Fibroblast of lung (primary cell): ENCODE measurements around the gene TGM5. TPM values are rescaled to one million over a fixed set of nuclear protein-coding genes. Genes with fewer than 3 reads are reported as not detected.

Experiments used
- DNase-seq, 2 donors: peaks; one replicate each; pipeline versions ENCODE4 v3.0.0 to v3.0.0-alpha.2; 2010; ENCODE audit warnings: low read depth in 2 of 2
- H2AFZ ChIP-seq: 2 replicates; pipeline ENCODE4 v1.5.1; 2012; ENCODE audit warnings: low read length, control low read depth, inconsistent platforms
- H3K27ac ChIP-seq: 2 replicates; pipeline ENCODE4 v1.5.1; 2011; ENCODE audit warnings: low read length, control low read depth; ENCODE audit not compliant: insufficient read depth
- H3K27me3 ChIP-seq: 2 replicates; pipeline ENCODE4 v1.5.1; 2011; ENCODE audit warnings: mild to moderate bottlenecking, low read length; ENCODE audit not compliant: control insufficient read depth, insufficient read depth
- H3K36me3 ChIP-seq: 2 replicates; pipeline ENCODE4 v1.5.1; 2011; ENCODE audit warnings: low read length; ENCODE audit not compliant: control insufficient read depth, insufficient read depth
- H3K4me1 ChIP-seq: 2 replicates; pipeline ENCODE4 v1.5.1; 2011; ENCODE audit warnings: low read length; ENCODE audit not compliant: control insufficient read depth, insufficient read depth; ENCODE audit errors: extremely low read depth
- H3K4me2 ChIP-seq: 2 replicates; pipeline ENCODE4 v1.5.1; 2011; ENCODE audit warnings: low read length, control low read depth; ENCODE audit not compliant: insufficient read depth; ENCODE audit errors: extremely low read depth
- H3K4me3 ChIP-seq, 4 experiments: fragments of 200-600 bp in 1 of 4; sonication (generic) in 1 of 4; replicated peaks in 1 of 4; 2 replicates each; pipeline ENCODE4 v1.5.1; 2011 to 2016; ENCODE audit warnings: low read length in 4 of 4, low read depth in 3 of 4, mild to moderate bottlenecking in 3 of 4, control low read depth in 2 of 4, inconsistent platforms in 1 of 4, mixed read lengths in 1 of 4; ENCODE audit not compliant: insufficient read depth in 1 of 4; ENCODE audit errors: control extremely low read depth in 1 of 4
- H3K79me2 ChIP-seq: 2 replicates; pipeline ENCODE4 v1.5.1; 2012; ENCODE audit warnings: mild to moderate bottlenecking, low read length, inconsistent platforms; ENCODE audit not compliant: control insufficient read depth, insufficient read depth
- H3K9ac ChIP-seq: 2 replicates; pipeline ENCODE4 v1.5.1; 2011; ENCODE audit warnings: mild to moderate bottlenecking, low read length, control low read depth; ENCODE audit not compliant: insufficient read depth
- H3K9me3 ChIP-seq: 2 replicates; pipeline ENCODE4 v1.5.1; 2012; ENCODE audit warnings: low read depth, low read length; ENCODE audit not compliant: control insufficient read depth, insufficient read depth
- H4K20me1 ChIP-seq: 2 replicates; pipeline ENCODE4 v1.5.1; 2011; ENCODE audit warnings: low read length; ENCODE audit not compliant: control insufficient read depth, insufficient read depth; ENCODE audit errors: extremely low read depth
- CTCF ChIP-seq, 2 donors: IDR thresholded peaks in 1 of 2; conservative IDR thresholded peaks in 1 of 2; 1 replicate in 1 of 2; 2 replicates in 1 of 2; pipeline ENCODE4 v1.5.1; 2011 to 2012; ENCODE audit warnings: low read length in 2 of 2, control low read depth in 1 of 2, inconsistent platforms in 1 of 2, low read depth in 1 of 2, mild to moderate bottlenecking in 1 of 2
- EZH2 ChIP-seq: IDR thresholded peaks from 2 replicates; pipeline ENCODE4 v1.5.1; 2012; ENCODE audit warnings: low read length, control low read depth, mild to moderate bottlenecking; ENCODE audit errors: missing control alignments
- polyA plus RNA-seq, 2 donors: library from polyadenylated mRNA; depleted of rRNA in 1 of 2; stranded (reverse) in 1 of 2; unstranded in 1 of 2; fragments of >200 nt; gene quantifications; 2 replicates each; pipeline ENCODE4 v1.2.1, GENCODE V29; 2011 to 2012; ENCODE audit warnings: missing spikeins in 1 of 2
- total RNA-seq: library from RNA; depleted of rRNA; stranded (reverse); fragments of >200 nt; gene quantifications from 2 replicates; pipeline ENCODE4 v1.2.1, GENCODE V29; 2014

The TGM5 gene
- total and polyA plus RNA-seq, 2 donors (not counting 1 experiment from before 2014, with no cell fraction given) = under 0.01 to 0.03 TPM

GRCh38 chr15:43279496-43279895 lies 12.8 kb upstream of the TGM5 start:
- Histone ChIP-seq H3K4me2 (no peak overlapping the region), H3K79me2 (no peaks in the 10 kb centered on the region), H3K4me1 (no peaks in the 10 kb centered on the region), H3K9me3 (no peaks in the 10 kb centered on the region), H3K9ac (no peak overlapping the region), H2AFZ (no peak overlapping the region), H4K20me1 (no peaks in the 10 kb centered on the region), H3K27me3 (peaks cover 21% of the 10 kb centered on the region), H3K4me3 (no peak overlapping the region), H3K27ac (no peak overlapping the region), H3K36me3 (no peaks in the 10 kb centered on the region)
- no peak for DNase-seq
- TF ChIP-seq EZH2 = no peak
- TF ChIP-seq CTCF (conservative IDR thresholded peaks at IDR 0.05 in 1 of 2, IDR thresholded peaks at IDR 0.05 in 1 of 2; ENCODE audit: low read depth in 1 of 2, low read length in 2 of 2) = no peak

DNA sequence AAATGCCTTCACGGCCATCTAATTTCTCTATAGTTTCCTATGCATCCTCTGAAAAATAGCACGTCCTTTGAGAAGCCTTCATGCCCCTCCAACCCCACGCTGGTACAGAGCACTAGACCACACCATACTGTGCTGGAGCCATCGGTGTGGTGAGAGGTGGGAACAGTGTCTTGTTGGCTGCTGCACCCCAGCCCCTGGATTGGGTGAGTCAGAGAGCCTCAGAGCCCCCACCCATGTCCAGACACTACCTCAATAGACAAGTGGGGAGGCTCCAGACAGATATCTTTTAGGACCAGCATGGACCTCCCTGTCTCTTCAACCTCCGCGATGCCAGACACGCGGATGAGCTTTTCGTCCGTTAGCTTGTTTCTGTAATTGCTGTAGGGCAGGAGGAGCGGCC lies 12.1 kb upstream of the TGM5 start:
- Histone ChIP-seq H3K27me3 (peaks cover 16% of the 10 kb centered on the region), H2AFZ (no peak overlapping the region), H3K9ac (no peak overlapping the region), H3K36me3 (no peaks in the 10 kb centered on the region), H3K79me2 (no peaks in the 10 kb centered on the region), H4K20me1 (no peaks in the 10 kb centered on the region), H3K4me3 (no peak overlapping the region), H3K9me3 (no peaks in the 10 kb centered on the region), H3K27ac (no peak overlapping the region), H3K4me1 (no peaks in the 10 kb centered on the region), H3K4me2 (no peak overlapping the region)
- no peak for TF ChIP-seq CTCF (conservative IDR thresholded peaks at IDR 0.05 in 1 of 2, IDR thresholded peaks at IDR 0.05 in 1 of 2; ENCODE audit: low read depth in 1 of 2, low read length in 2 of 2)
- TF ChIP-seq EZH2 = no peak
- no peak for DNase-seq

- Histone ChIP-seq H3K4me2 (no peak overlapping the region), H3K79me2 (no peaks in the 10 kb centered on the region), H3K27me3 (peaks cover 16% of the 10 kb centered on the region), H3K4me3 (no peak overlapping the region), H3K4me1 (no peaks in the 10 kb centered on the region), H3K9me3 (no peaks in the 10 kb centered on the region), H3K36me3 (no peaks in the 10 kb centered on the region), H3K27ac (no peak overlapping the region), H4K20me1 (no peaks in the 10 kb centered on the region), H2AFZ (no peak overlapping the region), H3K9ac (no peak overlapping the region)
- TF ChIP-seq EZH2 = no peak
- no peak for TF ChIP-seq CTCF (conservative IDR thresholded peaks at IDR 0.05 in 1 of 2, IDR thresholded peaks at IDR 0.05 in 1 of 2; ENCODE audit: low read depth in 1 of 2, low read length in 2 of 2)
- no peak for DNase-seq
Measured at GRCh38 chr15:43277901-43278300, 11.2 kb upstream of the TGM5 start.
